Fibroblast of villous mesenchyme (primary cell): Measurements from ENCODE around the gene NTNG2. TPM values are rescaled to one million over a fixed set of nuclear protein-coding genes. Genes with fewer than 3 reads are reported as not detected.
A peak's percentile ranks its signal among the peaks of the same experiment; 100 is the strongest.

Experiments used
- DNase-seq: peaks from one replicate; pipeline ENCODE4 v3.0.0-alpha.2; 2010; ENCODE audit warnings: low read depth
- H3K4me3 ChIP-seq: 2 replicates; pipeline ENCODE4 v1.5.1; 2011; ENCODE audit warnings: low read depth, mild to moderate bottlenecking, low read length
- total RNA-seq: library from RNA; depleted of rRNA; stranded (reverse); fragments of >200 nt; gene quantifications from 2 replicates; pipeline ENCODE4 v1.2.3, GENCODE V29; 2012
- TF ChIP-seq, protein P1 (sequence below): IDR thresholded peaks from 2 replicates; pipeline ENCODE4 v1.5.1; 2012; ENCODE audit warnings: low read depth, mild to moderate bottlenecking, low read length; ENCODE audit not compliant: insufficient read depth

The NTNG2 gene
- total RNA-seq, 1 donor: 0.86 TPM

- no peak overlapping the region for H3K4me3 ChIP-seq
- DNase-seq: peak; percentile 59
- TF ChIP-seq, protein P1, sequence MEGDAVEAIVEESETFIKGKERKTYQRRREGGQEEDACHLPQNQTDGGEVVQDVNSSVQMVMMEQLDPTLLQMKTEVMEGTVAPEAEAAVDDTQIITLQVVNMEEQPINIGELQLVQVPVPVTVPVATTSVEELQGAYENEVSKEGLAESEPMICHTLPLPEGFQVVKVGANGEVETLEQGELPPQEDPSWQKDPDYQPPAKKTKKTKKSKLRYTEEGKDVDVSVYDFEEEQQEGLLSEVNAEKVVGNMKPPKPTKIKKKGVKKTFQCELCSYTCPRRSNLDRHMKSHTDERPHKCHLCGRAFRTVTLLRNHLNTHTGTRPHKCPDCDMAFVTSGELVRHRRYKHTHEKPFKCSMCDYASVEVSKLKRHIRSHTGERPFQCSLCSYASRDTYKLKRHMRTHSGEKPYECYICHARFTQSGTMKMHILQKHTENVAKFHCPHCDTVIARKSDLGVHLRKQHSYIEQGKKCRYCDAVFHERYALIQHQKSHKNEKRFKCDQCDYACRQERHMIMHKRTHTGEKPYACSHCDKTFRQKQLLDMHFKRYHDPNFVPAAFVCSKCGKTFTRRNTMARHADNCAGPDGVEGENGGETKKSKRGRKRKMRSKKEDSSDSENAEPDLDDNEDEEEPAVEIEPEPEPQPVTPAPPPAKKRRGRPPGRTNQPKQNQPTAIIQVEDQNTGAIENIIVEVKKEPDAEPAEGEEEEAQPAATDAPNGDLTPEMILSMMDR: peak; percentile 97
These were observed 74.2 kb downstream of the NTNG2 start for GRCh38 chr9:132235894-132236661.

DNA sequence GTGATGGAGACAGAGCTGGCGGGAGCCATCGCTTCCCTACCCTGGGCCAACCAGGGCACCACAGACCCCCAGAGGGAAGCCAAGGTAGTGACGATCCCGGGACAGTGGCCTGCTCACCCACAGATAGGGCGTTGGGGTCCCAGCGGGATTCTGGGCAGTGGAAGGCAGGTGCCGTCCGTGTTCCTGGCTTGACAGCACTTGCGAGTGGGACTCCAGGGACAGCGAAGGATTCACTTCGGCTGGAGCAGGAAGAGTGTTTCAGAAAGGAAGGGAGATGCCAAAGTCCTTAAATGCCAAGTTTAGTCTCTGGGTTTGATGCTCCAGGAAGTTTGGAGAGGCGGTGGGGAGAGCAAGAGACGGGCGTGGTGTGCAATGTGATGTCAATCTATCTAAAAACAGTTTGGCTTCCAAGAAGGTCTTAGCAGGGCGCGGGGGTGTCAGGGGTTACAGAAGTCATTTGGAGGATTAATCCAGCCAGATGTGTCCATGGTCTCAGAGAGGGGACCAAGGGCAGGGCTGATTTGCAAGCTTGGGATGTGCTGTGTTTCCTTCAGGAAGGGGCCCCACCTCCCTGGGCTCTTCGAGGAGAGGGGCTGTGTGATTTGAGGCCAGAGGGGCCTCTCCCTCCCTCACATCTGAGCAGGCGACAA lies 74.9 kb downstream of the NTNG2 start:
- H3K4me3 ChIP-seq: no peak overlapping the region
- TF ChIP-seq, protein P1: no peak
- no peak for DNase-seq

GRCh38 chr9:132237481-132237880 lies 75.6 kb downstream of the NTNG2 start:
- no peak overlapping the region for H3K4me3 ChIP-seq
- no peak for DNase-seq
- TF ChIP-seq, protein P1: no peak

DNA sequence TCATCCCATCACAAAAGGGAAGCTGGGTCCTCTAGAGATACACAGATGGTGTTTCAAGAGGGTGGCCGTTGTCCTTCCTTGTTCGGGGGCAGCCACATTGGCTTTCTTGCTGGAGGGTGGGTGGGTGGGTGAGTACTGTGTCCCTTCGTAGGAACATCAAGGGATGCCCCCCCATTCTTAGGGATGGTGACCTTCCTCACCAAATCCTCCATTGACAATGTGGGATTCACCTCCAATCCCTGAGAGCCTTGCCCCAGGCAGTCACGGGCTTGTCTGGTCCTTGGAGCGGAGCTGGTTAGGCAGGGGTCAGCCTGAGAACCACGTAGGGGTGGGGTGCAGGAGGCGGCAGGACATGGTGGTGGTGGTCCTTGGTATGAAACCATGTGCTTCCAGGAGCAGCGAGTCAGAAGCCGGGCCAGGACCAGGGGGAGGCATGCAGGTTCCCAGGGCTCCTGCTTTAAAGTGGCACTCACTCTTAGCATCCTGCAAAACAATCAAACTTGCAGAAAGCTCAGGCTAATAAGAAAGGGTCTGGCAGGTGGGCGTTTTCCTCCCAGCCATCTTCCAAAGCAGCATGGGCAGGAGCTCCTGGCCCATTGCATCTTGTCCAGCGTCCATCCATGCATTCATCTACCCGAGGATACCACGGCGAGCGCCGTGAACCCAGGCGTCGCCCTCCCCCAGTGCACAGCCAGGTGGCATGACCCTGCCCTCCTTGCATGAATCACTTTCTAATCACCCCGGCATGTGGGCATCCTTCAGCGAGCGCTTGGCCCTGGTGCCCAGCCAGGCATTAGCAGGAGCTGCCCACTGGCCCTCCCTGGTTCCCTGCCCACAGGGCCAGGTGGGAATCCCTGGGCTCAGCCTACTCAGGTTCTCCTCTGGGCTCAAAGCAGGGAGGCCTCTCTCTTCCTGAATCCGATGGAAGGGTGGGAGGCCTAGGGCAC lies 76.4 kb downstream of the NTNG2 start:
- no peak overlapping the region for H3K4me3 ChIP-seq
- TF ChIP-seq, protein P1: no peak
- no peak for DNase-seq

DNA sequence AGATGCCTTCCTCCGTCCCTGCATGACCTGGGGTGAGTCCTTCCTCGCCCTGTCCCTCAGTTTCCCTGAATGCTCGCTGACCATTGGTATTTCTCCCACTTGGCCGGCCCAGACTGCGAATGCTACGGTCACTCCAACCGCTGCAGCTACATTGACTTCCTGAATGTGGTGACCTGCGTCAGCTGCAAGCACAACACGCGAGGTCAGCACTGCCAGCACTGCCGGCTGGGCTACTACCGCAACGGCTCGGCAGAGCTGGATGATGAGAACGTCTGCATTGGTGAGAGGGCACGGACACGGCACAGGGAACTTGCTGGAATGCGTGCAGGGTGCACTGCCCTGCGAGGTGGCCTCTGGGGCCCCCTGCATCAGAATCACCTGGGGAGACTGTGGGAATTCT lies 77.1 kb downstream of the NTNG2 start:
- no peak for DNase-seq
- TF ChIP-seq, protein P1: no peak
- no peak overlapping the region for H3K4me3 ChIP-seq

DNA sequence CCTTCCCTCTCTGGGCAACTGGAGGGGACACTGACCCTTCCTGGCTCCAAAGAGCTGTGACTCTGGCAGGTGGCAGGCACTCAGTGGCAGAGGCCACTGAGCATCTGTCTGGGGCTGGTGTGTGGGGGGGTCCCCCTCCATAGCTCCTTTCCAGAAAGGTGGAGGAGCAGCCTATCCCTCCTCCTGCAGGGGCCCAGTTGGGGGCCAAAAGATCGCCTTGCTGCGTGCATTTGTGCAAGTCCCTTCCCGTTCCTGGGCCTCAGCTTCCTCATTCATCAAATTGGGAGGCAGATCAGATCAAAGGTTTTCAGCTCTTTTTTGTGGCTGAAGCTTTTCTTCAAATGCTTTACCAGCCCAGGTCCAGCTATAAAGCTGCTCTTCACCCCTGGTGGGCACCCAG lies 77.7 kb downstream of the NTNG2 start:
- DNase-seq: no peak
- H3K4me3 ChIP-seq: no peak overlapping the region
- TF ChIP-seq, protein P1: no peak
